GM21515 (cell line): ENCODE measurements around the gene ADSS1.
"Not testable (repeated sequence)": the region's sequence is repeated elsewhere in the genome, so short reads cannot be mapped to it uniquely, and the experiment has no call there.

Experiments used
- ATAC-seq: cut with Tn5 transposase; IDR thresholded peaks from one replicate; pipeline ENCODE4 v1.9.1; 2021; ENCODE audit not compliant: unreplicated experiment

The ADSS1 gene

DNA sequence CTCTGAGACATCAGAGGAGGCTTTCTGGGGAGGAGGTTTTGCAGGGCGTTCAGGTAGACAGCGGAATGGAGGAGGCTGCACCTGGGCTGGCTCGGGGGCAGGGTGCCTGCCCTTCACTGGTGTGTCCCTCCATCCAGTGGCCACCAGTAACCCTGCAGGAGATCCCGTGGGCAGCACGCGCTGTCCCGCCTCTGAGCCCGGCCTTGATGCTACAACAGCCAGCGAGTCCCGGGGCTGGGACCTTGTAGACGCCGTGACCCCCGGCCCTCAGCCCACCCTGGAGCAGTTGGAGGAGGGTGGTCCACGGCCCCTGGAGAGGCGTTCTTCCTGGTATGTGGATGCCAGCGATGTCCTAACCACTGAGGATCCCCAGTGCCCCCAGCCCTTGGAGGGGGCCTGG lies 10.0 kb upstream of the ADSS1 start:
- ATAC-seq, result no peak

DNA sequence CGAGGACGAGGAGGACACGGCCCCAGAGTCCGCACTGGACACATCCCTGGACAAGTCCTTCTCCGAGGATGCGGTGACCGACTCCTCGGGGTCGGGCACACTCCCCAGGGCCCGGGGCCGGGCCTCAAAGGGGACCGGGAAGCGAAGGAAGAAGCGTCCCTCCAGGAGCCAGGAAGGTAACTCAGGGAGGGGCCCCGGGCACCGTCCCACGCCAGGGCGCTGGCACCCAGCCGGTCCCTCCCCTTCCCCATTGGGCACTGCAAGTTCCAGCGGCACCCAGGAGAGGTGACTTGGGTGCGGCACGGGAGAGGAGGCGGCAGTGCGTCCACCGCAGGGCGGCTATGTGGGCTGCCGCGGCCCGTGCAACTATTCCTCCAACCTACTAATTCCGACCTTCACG lies 9.3 kb upstream of the ADSS1 start:
- no peak for ATAC-seq

DNA sequence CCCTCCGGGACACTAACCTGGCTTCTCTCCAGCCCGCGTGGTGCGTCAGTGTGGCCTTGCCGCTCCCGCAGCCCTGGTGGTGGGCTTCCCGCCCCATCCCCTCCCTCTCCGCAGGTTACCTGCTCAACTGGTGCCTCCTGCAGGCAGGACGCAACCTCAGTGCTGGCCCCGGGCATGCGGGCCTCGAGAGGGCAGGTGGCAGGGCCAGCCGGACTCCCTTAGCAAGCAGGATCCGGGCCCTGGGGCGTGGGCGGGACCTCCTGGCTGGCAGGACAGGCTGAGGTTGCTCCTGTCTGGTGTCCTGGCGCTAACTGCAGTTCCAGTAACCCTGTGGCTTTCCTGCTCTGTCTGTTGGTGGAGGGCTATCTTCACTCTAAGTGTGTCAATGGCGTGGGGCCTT lies 8.6 kb upstream of the ADSS1 start:
- no peak for ATAC-seq

DNA sequence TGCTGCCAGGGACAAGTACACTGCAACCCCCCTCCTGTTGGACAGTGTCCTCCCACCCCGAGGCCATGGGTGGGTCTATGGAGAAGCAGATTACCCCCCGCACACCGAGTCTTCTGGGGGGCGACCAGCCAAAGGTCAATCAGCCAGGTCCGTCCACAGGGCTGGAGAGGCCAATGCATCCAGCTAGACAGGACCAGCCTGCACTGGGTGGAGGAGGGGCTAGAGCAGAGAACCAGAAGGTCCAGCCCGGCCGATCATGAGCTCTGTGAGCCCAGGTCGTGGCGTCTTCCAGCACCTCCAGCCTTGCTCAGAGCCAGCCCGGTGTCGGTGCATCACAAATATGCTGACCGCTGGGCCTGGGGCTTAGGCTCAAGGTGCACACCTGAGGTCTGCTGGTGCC lies 8.2 kb upstream of the ADSS1 start:
- no peak for ATAC-seq

DNA sequence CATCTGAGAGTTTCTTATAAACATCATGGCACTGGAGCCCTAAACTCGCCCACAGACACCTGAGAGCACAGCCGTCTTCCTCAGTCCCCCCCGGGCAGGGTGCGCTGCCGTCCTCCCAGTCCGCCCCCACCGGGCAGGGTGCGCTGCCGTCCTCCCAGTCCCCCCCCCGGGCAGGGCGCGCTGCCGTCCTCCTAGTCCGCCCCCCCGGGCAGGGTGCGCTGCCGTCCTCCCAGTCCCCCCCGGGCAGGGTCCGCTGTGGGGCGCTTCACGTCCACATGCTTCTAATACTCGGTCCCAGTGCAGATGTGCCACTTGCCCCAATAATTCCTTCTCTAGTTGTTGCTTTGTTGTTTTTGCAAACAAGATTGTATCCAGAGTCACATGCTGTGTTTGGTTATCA lies 6.9 kb upstream of the ADSS1 start:
- ATAC-seq, result no peak

DNA sequence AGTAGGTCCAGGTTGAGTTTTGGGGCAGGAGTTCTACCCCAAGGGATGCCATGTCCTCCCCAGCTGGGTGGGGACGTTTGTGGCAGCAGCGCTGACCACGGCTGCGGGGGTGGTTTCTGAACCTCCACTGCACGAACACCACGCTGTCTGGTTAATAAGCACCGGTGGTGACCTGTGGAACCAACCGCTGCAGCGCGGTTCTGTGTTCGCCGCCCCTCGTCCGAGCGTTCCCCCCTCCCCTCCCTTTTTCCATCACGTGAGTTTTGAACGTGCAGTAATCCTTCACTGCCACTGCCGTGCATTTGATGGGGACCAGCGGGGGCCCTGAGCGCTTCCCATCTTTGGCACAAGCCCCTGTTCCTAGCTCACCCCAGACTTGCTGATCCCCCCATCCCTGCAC lies 6.4 kb upstream of the ADSS1 start:
- ATAC-seq, result no peak

DNA sequence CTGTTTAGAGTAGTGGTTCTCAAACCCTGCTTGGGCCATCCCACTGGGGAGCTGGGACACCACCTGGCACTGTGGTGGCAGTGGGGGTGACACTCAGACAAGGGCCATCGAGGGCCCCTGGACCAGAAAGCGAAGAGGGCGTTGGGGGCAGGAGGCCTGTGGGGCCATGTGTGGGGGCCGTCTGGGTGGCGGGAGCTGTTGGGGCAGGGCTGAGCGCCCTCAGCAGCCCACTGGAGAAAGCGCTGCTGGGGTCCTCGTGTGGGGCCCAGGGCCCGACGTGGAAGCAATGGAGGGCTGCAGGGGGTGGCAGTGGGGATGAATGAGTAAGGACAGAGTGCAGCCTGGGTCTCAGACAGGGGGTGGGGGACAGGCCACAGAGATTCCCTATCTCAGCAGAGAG lies 5.9 kb upstream of the ADSS1 start:
- no peak for ATAC-seq

DNA sequence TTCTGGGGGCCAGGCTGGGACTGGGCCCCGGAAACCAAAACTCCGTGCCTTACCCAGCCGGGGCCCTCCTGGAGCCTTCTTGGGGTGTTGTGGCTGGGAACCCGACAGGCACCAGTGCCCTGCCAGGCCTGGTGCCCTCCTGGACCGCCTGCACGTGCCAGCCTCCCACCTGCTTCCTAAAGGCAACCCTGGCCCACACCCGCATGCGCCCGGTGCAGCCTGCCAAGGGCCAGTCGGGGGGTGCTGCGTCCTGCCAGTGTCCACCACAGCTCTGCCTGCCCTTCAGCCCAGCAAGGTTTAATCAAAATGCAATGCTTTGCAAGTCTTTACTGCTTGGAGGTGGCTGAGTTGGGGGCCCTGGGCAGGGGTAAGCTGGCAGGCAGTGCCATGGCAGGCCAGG lies 5.2 kb upstream of the ADSS1 start:
- ATAC-seq, result no peak

DNA sequence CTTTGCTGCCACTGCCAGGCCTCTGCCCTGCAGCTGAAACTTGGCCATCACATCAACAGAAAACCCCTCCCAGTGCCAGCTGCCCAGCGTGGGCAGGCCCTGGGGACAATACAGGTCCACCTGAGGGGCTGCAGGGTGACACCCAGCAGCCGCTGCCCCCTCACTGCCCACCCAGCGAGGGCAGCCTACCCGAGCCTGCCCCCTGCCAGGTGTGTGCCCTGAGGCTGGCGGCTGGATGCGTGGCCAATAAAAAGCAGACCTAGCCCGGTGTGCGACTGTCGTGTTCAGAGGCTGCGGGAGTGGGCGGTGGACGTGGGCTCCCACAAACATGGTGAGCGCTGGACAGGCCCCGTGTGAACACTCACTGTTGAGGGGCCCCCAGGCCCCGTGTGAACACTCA lies 4.7 kb upstream of the ADSS1 start:
- no peak for ATAC-seq

DNA sequence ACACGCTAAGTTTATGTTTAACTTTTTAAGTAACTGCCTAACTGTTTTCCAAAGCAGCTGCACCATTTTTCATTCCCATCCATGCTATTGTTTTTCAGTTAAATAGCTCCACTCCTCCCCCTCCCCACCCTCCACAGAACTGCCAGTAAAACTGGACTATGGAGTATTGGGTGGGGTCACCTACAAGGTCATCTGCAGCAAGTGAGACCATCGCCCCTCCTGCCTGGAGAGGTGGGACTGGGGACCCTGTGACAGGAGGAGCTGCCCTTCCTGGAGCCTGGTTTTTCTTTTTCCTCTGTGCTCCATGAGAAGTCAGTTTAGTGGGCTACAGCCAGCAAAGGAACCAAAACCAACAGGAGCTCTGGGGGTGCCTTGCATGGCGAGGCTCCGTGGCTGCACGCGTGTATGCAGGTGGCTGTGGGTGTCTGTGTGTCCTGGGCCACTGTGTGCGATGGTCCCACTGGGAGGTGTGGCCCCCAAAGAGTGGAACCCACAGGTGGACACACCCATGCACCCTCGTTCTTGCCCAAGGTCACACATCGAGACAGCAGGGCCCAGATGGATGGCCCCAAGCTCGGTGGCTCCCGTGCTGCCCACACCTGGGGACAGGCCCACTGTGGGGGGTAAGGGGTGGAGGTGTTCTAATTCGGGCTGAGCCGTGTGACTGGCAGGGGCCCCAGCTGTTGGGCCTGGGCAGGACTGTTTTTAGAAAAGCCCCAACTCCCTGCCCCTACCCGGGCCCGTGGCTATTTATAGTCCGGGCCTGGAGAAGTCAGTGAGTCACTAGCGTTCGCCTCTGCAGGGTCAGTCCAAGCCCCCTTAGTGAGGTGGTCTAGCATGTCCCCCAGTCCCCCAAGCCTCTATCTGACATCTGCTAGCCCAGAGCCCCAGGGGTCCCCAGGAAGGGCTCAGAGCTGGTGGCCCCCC lies 2.3 kb upstream of the ADSS1 start:
- ATAC-seq, result no peak

DNA sequence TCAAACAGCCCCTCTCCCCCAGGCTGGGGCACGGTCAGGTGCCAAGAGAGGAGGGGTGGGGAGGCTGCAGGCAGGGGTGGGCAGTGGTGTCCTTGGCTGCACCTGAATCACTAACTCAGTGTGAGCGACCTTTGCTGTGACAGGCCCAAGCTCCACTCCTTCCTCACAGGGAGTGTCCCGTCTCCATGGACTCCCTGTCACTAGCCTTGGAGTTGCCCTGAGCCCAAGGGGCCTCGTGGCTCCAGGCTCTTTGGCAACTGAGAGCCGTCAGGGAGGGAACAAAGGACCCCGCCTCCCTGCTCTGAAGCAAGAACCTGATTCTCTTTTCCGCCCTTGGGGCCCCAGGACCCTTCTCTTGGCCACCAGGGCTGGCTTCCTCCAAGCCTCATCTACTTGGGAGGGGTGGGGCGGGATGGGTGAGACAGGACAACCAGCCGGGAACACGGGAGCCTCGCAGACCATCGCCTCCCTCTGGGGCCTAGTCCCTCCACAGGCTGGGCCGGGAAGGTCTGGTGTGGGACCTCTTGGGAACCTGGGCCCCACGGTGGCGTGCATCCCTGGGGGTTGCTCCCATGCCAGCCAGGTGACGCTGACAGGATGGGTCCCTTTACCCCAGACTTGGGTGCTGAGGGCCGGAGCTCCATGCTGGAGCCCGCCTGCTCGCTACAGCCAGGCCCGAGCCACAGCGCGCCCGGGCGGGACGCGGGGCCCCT lies 935 bp upstream of the ADSS1 start:
- ATAC-seq, result no peak

DNA sequence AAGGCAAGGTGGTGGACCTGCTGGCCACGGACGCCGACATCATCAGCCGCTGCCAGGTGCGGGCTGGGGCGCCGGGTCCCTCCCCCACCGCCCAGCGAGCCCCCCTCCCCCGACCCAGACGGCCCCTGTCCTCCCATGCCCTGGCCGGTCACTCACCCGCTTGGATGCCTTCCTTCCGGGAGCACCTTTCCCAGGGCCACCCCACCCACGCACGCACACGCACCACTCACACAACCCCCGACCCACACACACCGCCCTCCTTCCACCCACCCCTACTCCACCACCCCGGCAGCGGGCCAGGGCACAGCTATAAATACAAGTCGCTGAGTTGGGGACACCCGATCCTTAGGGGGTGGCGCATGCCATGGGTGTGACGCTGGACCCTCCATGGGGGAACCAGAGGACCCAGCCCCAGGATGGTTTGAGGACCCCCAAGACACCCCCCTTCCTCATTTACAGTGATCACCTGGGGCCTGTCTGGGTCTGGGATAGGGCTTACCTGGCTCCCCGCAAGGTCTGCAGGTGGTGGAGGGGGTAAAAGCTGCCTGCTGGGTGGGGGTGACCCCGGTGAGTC lies 465 bp downstream of the ADSS1 start:
- no peak for ATAC-seq

DNA sequence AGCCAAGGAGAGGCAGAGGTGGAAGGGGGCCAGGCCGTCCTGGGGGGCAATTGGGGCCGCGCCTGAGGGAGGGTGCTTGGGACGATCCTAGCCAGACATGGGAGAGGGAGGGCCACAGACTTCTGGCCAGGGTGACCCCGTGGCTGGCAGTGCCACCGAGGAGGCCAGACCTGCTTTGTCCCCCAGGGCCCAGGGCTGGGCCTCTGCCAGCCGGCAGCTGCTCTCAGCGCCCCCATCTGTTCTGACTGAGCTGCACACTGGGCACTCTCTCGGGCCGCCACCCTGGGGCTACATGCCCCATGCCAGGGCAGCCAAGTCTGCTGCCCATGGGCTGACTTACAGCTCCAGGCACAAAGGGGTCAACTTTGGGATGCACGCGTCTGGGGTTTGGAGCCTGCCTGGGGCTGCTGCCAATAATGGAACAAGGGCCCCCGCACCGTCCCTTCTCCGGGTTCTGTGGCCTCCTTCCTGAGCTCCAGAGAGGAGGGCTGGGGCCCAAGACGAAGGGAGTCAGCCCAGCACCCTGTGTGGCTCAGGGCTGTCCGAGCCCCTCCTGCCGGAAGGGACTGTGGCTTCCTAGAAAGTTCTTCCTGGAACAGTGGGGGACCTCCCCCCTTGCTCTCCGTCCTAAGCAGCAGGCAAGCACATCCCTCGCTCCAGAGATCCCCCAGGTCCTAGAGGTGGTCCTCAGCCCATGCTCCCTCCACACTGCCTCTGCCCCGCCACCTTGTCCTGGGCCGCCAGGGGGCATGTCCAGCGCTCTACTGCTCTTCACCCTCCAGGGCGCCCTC lies 1.1 kb downstream of the ADSS1 start:
- no peak for ATAC-seq

DNA sequence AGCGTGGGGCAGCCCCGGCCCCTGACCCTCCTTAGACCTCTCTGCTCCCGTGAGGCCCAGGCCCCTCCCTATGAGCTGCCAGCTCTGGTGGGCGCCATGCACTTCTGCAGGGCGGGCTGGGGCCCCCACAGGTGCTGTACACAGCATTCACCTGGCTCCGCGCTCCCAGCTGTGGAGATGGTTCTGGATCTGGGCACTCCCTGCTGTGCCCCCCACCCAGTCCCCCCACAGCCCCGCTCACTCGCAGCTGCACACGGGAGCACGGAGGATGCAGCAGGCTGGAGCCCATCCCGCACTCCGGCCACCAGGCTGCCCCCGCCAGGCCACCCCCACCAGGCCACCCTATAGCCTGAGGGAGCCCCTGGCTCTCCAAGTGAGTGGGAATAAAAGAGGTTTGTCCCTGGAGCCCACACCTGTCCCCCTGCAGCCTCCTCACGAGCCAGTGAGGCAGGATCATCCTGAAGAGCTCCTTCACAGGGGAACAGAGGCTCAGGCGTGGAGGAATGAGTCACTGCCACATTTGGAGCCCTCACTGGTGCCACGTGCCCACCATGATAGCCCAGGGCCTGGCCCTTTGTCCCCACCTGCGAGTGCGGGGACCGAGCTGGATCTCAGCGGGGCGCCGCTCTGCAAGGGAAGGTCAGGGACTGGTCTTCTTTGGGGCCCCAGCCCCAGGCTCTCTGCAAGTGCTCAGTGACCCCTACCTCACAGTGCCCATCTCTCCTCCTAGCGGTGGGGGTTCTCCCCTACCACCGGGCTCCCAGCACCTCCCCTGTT lies 1.9 kb downstream of the ADSS1 start:
- no peak for ATAC-seq

DNA sequence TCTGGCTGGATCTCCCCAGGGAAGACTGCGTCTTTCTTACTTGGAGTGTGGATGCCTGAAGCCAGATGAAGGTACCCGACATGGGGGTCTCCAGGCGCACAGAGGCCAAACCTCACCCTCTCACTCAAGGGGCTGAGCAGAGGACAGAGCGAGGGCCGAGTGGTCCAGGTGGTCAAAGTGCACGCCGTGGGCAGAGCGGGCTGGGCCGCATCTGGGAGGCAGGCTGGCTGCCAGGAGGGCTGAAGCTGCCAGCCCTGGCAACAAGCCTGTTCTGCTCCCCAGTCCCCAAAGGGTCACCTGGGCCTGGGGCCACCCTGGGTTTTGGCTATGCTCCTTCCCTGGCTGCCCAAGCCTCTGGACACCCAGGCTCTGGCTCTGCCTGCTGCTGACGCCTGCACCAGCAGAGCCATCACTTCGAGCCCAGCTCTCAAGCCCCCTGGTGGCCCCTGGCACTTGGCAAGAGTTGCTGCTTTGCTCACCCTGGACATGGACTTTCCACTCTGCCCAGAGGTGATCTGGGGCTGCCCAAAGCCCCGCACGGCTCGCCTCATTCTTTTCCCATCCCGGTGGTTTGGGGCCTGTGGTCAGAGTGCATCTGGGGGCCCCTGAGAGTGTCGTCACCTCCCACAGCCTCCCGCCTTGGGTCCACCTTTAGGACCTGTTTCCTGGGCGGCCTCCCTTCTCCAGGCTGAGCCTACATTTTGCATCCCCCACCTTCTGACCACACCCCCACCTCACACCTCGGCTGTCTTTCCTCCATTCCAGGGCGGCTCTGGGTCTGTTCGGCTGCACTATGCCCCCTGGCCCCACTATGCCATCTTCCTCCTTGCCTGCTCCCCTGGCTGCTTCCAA lies 2.8 kb downstream of the ADSS1 start:
- no peak for ATAC-seq

DNA sequence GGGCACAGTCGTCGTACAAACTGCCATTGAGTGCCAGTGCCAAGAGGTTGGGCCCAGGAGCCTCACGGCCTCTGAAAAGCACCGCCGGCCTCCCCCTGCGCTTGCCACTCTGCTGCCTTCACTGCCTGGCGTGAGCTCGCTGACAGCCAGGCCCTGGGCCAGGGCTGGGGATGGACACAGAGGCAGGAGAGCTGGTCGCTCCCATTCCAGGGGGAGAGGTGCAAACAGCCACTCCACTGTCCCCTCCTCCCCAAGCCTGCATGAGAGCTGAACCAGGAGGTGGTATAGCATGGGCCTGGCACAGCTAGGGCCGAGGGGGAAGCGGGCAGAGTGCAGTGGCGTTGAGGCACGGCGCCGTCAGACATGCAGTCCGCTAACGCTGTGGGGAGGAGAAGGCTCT lies 4.6 kb downstream of the ADSS1 start:
- no peak for ATAC-seq

DNA sequence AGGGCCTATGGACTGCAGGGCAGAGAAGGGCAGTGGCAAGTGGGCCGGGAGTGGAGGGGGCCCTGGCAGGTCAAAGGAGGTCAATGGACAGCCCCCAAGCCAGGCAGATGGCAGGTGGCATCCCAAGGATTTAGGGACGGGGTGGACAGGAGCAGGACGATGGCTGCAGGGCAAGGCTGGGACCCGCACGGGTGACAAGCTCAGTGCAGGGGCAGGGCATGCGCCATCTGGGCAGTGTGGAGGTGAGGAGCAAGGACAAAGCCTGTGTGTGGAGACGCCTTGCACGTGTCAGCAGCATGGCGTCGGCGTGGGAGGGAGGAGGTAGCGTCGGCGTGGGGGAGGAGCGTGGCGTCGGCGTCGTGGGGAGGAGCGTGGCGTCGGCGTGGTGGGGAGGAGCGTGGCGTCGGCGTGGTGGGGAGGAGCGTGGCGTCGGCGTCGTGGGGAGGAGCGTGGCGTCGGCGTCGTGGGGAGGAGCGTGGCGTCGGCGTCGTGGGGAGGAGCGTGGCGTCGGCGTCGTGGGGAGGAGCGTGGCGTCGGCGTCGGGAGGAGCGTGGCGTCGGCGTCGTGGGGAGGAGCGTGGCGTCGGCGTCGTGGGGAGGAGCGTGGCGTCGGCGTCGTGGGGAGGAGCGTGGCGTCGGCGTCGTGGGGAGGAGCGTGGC lies 5.3 kb downstream of the ADSS1 start:
- ATAC-seq, result not testable (repeated sequence)

DNA sequence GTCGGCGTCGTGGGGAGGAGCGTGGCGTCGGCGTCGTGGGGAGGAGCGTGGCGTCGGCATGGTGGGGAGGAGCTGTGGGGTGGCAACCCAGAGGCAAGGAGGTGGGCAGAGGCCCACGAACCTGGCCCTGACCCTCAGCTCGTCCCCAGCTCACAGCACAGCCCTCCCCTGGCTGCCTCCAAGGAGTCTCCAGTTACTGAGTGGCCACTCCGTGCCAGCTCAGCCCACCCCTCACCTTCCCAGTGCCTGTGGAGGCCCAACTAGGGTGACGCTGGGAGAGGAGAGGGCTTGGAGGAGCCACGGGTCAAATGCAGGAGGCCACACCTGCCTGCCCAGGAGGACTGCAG lies 5.8 kb downstream of the ADSS1 start:
- ATAC-seq, result no peak

DNA sequence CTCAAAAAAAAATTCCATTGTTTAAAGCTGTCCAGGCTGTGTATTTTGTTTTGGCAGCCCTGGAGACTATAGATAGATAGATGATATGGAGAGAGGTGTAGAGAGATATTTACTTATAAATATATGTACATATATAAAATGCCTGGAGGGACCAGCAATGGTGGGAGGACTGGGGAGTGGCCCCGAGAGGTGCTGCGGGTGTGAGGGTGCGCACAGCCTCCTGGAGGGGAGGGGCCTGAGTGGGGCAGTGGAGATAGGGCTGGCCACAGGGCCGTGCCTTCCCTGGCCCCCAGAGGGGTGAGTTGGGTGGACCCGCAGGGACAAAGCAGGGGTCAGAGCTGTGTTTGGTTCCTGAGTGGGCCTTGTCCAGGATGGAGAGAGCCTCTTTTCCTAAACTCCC lies 6.5 kb downstream of the ADSS1 start:
- no peak for ATAC-seq
